ENCODE results near the gene ADGRG3.

DNA sequence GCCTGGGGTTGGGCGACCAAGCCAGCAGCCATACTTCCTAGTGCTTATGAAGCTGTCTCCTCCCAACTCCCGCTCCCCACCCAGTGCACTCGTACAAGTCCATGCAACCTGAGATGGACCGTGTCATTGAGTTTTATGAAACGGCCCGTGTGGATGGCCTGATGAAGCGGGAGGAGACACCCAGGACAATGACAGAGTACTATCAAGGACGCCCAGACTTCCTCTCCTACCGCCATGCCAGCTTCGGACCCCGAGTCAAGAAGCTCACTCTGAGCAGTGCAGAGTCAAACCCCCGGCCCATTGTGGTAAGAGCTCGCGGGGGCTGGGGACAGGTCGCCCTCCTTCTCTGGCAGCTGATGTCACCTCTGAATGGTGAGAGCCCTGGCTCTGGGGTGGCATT lies 56.4 kb downstream of the ADGRG3 start:
- TF ChIP-seq, protein P1, sequence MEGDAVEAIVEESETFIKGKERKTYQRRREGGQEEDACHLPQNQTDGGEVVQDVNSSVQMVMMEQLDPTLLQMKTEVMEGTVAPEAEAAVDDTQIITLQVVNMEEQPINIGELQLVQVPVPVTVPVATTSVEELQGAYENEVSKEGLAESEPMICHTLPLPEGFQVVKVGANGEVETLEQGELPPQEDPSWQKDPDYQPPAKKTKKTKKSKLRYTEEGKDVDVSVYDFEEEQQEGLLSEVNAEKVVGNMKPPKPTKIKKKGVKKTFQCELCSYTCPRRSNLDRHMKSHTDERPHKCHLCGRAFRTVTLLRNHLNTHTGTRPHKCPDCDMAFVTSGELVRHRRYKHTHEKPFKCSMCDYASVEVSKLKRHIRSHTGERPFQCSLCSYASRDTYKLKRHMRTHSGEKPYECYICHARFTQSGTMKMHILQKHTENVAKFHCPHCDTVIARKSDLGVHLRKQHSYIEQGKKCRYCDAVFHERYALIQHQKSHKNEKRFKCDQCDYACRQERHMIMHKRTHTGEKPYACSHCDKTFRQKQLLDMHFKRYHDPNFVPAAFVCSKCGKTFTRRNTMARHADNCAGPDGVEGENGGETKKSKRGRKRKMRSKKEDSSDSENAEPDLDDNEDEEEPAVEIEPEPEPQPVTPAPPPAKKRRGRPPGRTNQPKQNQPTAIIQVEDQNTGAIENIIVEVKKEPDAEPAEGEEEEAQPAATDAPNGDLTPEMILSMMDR (IDR thresholded peaks at IDR 0.05; ENCODE audit: low read depth, low read length, poor library complexity, severe bottlenecking) = no peak
- no peak for TF ChIP-seq EZH2phosphoT487 (IDR thresholded peaks at IDR 0.05; ENCODE audit: borderline replicate concordance, low read length)

All from DOHH2 (cell line).